ENCODE results near the gene ATP8A2.

- no peak for TF ChIP-seq CTCF (IDR thresholded peaks at IDR 0.05)
- TF ChIP-seq POLR2A (IDR thresholded peaks at IDR 0.05) = no peak
These were observed 513.6 kb downstream of the ATP8A2 start for GRCh38 chr13:25885418-25885817.

All from heart left ventricle (tissue), 13 donors.